CD14-positive monocyte (primary cell): ENCODE measurements around the gene SVIL. TPM values are rescaled to one million over a fixed set of nuclear protein-coding genes. Genes with fewer than 3 reads are reported as not detected.
"Not testable (repeated sequence)": the region's sequence is repeated elsewhere in the genome, so short reads cannot be mapped to it uniquely, and the experiment has no call there.

ENCODE experiments used
- DNase-seq, 3 donors: peaks; one replicate each; pipeline ENCODE4 v3.0.0-alpha.2; 2011 to 2022
- H2AFZ ChIP-seq: 2 replicates; pipeline ENCODE4 v1.6.0; 2012; ENCODE audit warnings: mild to moderate bottlenecking, low read depth, low read length, inconsistent platforms; ENCODE audit not compliant: insufficient read depth, poor library complexity, severe bottlenecking
- H3K27ac ChIP-seq, 2 donors: 1 replicate in 1 of 2; 2 replicates in 1 of 2; pipeline ENCODE4 v1.5.1; 2012 to 2013; ENCODE audit warnings: low read length in 2 of 2, control low read depth in 1 of 2, inconsistent platforms in 1 of 2, low read depth in 1 of 2, mild to moderate bottlenecking in 1 of 2
- H3K27me3 ChIP-seq, 2 donors: one replicate each; pipeline versions ENCODE4 v1.6.0 to v1.6.1; 2011 to 2013; ENCODE audit warnings: low read length in 2 of 2; ENCODE audit not compliant: control insufficient read depth in 2 of 2, insufficient read depth in 2 of 2
- H3K36me3 ChIP-seq, 2 donors: replicated peaks in 1 of 2; 1 replicate in 1 of 2; 2 replicates in 1 of 2; pipeline versions ENCODE4 v1.5.1 to v1.6.1; 2012 to 2013; ENCODE audit warnings: low read length in 2 of 2, control low read depth in 1 of 2, inconsistent platforms in 1 of 2, mild to moderate bottlenecking in 1 of 2; ENCODE audit not compliant: insufficient read depth in 2 of 2, control insufficient read depth in 1 of 2
- H3K4me1 ChIP-seq, 2 donors: 1 replicate in 1 of 2; 2 replicates in 1 of 2; pipeline versions ENCODE4 v1.5.1 to v1.6.1; 2012 to 2013; ENCODE audit warnings: low read length in 2 of 2, control low read depth in 1 of 2, inconsistent platforms in 1 of 2, mild to moderate bottlenecking in 1 of 2, moderate library complexity in 1 of 2; ENCODE audit not compliant: insufficient read depth in 2 of 2, control insufficient read depth in 1 of 2
- H3K4me2 ChIP-seq: replicated peaks from 2 replicates; pipeline ENCODE3; 2012; ENCODE audit warnings: low read length, moderate library complexity, mild to moderate bottlenecking; ENCODE audit not compliant: poor library complexity, severe bottlenecking; ENCODE audit errors: extremely low read depth
- H3K4me3 ChIP-seq, 3 experiments: fragments of 200-600 bp in 1 of 3; sonication (generic) in 1 of 3; replicated peaks in 1 of 3; 1 replicate in 2 of 3; 2 replicates in 1 of 3; pipeline ENCODE4 v1.5.1; 2011 to 2013; ENCODE audit warnings: low read length in 3 of 3, mild to moderate bottlenecking in 3 of 3, control low read depth in 2 of 3, low read depth in 2 of 3, inconsistent platforms in 1 of 3, moderate library complexity in 1 of 3
- H3K79me2 ChIP-seq: 2 replicates; pipeline ENCODE4 v1.6.0; 2012; ENCODE audit warnings: mild to moderate bottlenecking, control low read depth, inconsistent platforms, low read length, moderate library complexity; ENCODE audit not compliant: insufficient read depth
- H3K9ac ChIP-seq: 2 replicates; pipeline ENCODE4 v1.6.0; 2017; ENCODE audit warnings: low read length, mild to moderate bottlenecking; ENCODE audit not compliant: insufficient read depth, poor library complexity, severe bottlenecking
- H3K9me3 ChIP-seq, 2 donors: replicated peaks in 1 of 2; 1 replicate in 1 of 2; 2 replicates in 1 of 2; pipeline versions ENCODE4 v1.5.1 to v1.6.1; 2012 to 2013; ENCODE audit warnings: low read length in 2 of 2, control low read depth in 1 of 2; ENCODE audit not compliant: control insufficient read depth in 1 of 2, insufficient read depth in 1 of 2
- H4K20me1 ChIP-seq: 2 replicates; pipeline ENCODE4 v1.6.0; 2012; ENCODE audit warnings: mild to moderate bottlenecking, low read length, control low read depth, moderate library complexity; ENCODE audit not compliant: insufficient read depth
- H3K27ac Mint-ChIP-seq, 7 donors: one replicate each; pipeline ENCODE4 v1.8.0; 2020; ENCODE audit warnings: mild to moderate bottlenecking in 7 of 7, mixed read lengths in 7 of 7, moderate library complexity in 6 of 7, inconsistent platforms in 2 of 7
- H3K27me3 Mint-ChIP-seq, 3 donors: one replicate each; pipeline ENCODE4 v1.8.0; 2021 to 2022; ENCODE audit warnings: low read depth in 3 of 3, mild to moderate bottlenecking in 3 of 3, mixed read lengths in 3 of 3, moderate library complexity in 3 of 3, inconsistent platforms in 1 of 3
- H3K36me3 Mint-ChIP-seq, 2 donors: one replicate each; pipeline ENCODE4 v1.8.0; 2020; ENCODE audit warnings: mixed read lengths in 2 of 2, inconsistent platforms in 1 of 2, mild to moderate bottlenecking in 1 of 2
- H3K4me1 Mint-ChIP-seq: one replicate; pipeline ENCODE4 v1.8.0; 2020; ENCODE audit warnings: mild to moderate bottlenecking, mixed read lengths
- H3K4me3 Mint-ChIP-seq, 2 donors: one replicate each; pipeline ENCODE4 v1.8.0; 2020; ENCODE audit warnings: mild to moderate bottlenecking in 2 of 2, mixed read lengths in 2 of 2, moderate library complexity in 1 of 2
- H3K9me3 Mint-ChIP-seq, 7 donors: one replicate each; pipeline ENCODE4 v1.8.0; 2020 to 2022; ENCODE audit warnings: mixed read lengths in 7 of 7, mild to moderate bottlenecking in 6 of 7, moderate library complexity in 6 of 7, inconsistent platforms in 2 of 7
- CTCF ChIP-seq: fragments of 200-600 bp; IDR thresholded peaks from one replicate; pipeline ENCODE4 v1.8.0; 2022; ENCODE audit warnings: antibody characterized with exemption, mild to moderate bottlenecking
- WGBS: methylation state at CpG from one replicate; pipeline ENCODE4 v1.1.5; 2013; ENCODE audit warnings: missing lambda C conversion rate; ENCODE audit not compliant: insufficient coverage; 5-methylcytosine and 5-hydroxymethylcytosine counted together
- intact Hi-C, 2 donors: fragments of 100-400 bp; cut with micrococcal nuclease; formaldehyde crosslinking; loops; one replicate each; pipeline versions ENCODE4 v1.15.0 to v1.15.1; 2023
- polyA plus RNA-seq, 3 donors: library from polyadenylated mRNA; depleted of rRNA in 1 of 3; unstranded in 2 of 3; stranded (reverse) in 1 of 3; fragments of 300-500 nt in 2 of 3; fragments of >200 nt in 1 of 3; fragmentation: Illumina TruSeq in 2 of 3; gene quantifications; 1 replicate in 2 of 3; 2 replicates in 1 of 3; pipeline ENCODE4 v1.2.3, GENCODE V29; 2012 to 2021

Gene SVIL
- polyA plus RNA-seq, 3 donors = 2.1 to 14.3 (median 5.8) TPM

GRCh38 chr10:29450405-29450804 lies 184.4 kb downstream of the SVIL start:
- no peaks in the 10 kb centered on the region for H3K27me3 Mint-ChIP-seq
- Histone ChIP-seq H3K27me3 (no peaks in the 10 kb centered on the region), H3K9ac (no peak overlapping the region), H3K36me3 (no peaks in the 10 kb centered on the region), H3K9me3 (no peaks in the 10 kb centered on the region), H4K20me1 (peaks cover 29% of the 10 kb centered on the region), H3K27ac (no peak overlapping the region), H2AFZ (no peak overlapping the region), H3K4me3 (no peak overlapping the region), H3K79me2 (no peaks in the 10 kb centered on the region), H3K4me1 (peaks cover 6 to 10% of the 10 kb centered on the region in 2 donors), H3K4me2 (no peak overlapping the region)
- no peaks in the 10 kb centered on the region for H3K9me3 Mint-ChIP-seq
- no peak for TF ChIP-seq CTCF
- intact Hi-C loops = loop anchor here in 1 of 2 donors (5.0 kb wide), 1 partner anchor 63 kb away; no protein-coding TSS in a partner anchor
- H3K4me3 Mint-ChIP-seq = no peak overlapping the region
- H3K27ac Mint-ChIP-seq = peak overlapping the region in 1 of 7 donors; percentile 58
- no peak for DNase-seq
- 93% methylated on average over 2 of the region's 6 CpGs for WGBS
- peaks cover 7 to 16% of the 10 kb centered on the region in 2 donors for H3K36me3 Mint-ChIP-seq
- peaks cover 17% of the 10 kb centered on the region for H3K4me1 Mint-ChIP-seq

GRCh38 chr10:29448756-29449592 lies 185.8 kb downstream of the SVIL start:
- H3K9me3 Mint-ChIP-seq, H3K9me3 ChIP-seq, H3K36me3 ChIP-seq, H3K4me2 ChIP-seq, H2AFZ ChIP-seq, intact Hi-C loops, H3K27me3 ChIP-seq, H3K27me3 Mint-ChIP-seq, H3K9ac ChIP-seq, H3K27ac ChIP-seq, H3K36me3 Mint-ChIP-seq, H3K79me2 ChIP-seq, H3K4me1 ChIP-seq, H3K4me3 ChIP-seq: not testable (repeated sequence)
- Mint-ChIP-seq H3K4me3 (peak overlapping the region in 1 of 2 donors; percentile 51), H3K4me1 (peaks cover 22% of the 10 kb centered on the region), H3K27ac (peak overlapping the region in 2 of 7 donors; percentile 50 to 70)
- TF ChIP-seq CTCF = peak; percentile 88
- 20% methylated on average over 7 of the region's 21 CpGs for WGBS
- peak; percentile 58 to 74 (median 61) for DNase-seq
- H4K20me1 ChIP-seq = peaks cover 26% of the 10 kb centered on the region
